NCI-H446 (cell line): ENCODE results near the gene GNPDA1.
A peak's percentile ranks its signal among the peaks of the same experiment; 100 is the strongest.

ENCODE experiments used
- DNase-seq, 2 experiments: peaks; one replicate each; lab custom pipeline; 2025; lab: John Stamatoyannopoulos, UW

The GNPDA1 gene

GRCh38 chr5:142023836-142024235 is 11.0 kb upstream of the GNPDA1 start:
- DNase-seq, result no peak

- no peak for DNase-seq
Measured at GRCh38 chr5:142020122-142020659, 7.4 kb upstream of the GNPDA1 start.

- no peak for DNase-seq
Measured at GRCh38 chr5:142017832-142018427, 5.1 kb upstream of the GNPDA1 start.

GRCh38 chr5:142016556-142016955 is 3.7 kb upstream of the GNPDA1 start:
- DNase-seq, result no peak

- DNase-seq, result no peak
Measured at GRCh38 chr5:142015781-142016533, 3.1 kb upstream of the GNPDA1 start.

GRCh38 chr5:142014911-142015584 is 2.2 kb upstream of the GNPDA1 start:
- DNase-seq, result peak in 1 of 2 experiments; percentile 60

- DNase-seq, result no peak
Measured at GRCh38 chr5:142013734-142014521, 1.1 kb upstream of the GNPDA1 start.

GRCh38 chr5:142012186-142012785 is 541 bp downstream of the GNPDA1 start:
- DNase-seq, result peak in 1 of 2 experiments; percentile 33

GRCh38 chr5:142011572-142012185 is 1.1 kb downstream of the GNPDA1 start:
- no peak for DNase-seq

GRCh38 chr5:142009886-142010285 is 2.9 kb downstream of the GNPDA1 start:
- no peak for DNase-seq

- no peak for DNase-seq
Measured at GRCh38 chr5:142008813-142009212, 4.0 kb downstream of the GNPDA1 start.

GRCh38 chr5:142007237-142007544 is 5.6 kb downstream of the GNPDA1 start:
- no peak for DNase-seq

- DNase-seq, result no peak
Measured at GRCh38 chr5:142006363-142007236, 6.2 kb downstream of the GNPDA1 start.

GRCh38 chr5:142003266-142003800 is 9.5 kb downstream of the GNPDA1 start:
- no peak for DNase-seq

- DNase-seq, result no peak
Measured at GRCh38 chr5:142000704-142001484, 11.9 kb downstream of the GNPDA1 start.

- DNase-seq, result no peak
Measured at GRCh38 chr5:142000173-142000572, 12.7 kb downstream of the GNPDA1 start.

- DNase-seq, result no peak
Measured at GRCh38 chr5:141997358-141997960, 15.4 kb downstream of the GNPDA1 start.

- DNase-seq, result no peak
Measured at GRCh38 chr5:141995656-141996055, 17.2 kb downstream of the GNPDA1 start.
